NCI-H226 (cell line): Measurements from ENCODE around the gene TSHZ2.
"Not testable (repeated sequence)": the region's sequence is repeated elsewhere in the genome, so short reads cannot be mapped to it uniquely, and the experiment has no call there.

Source experiments
- DNase-seq: peaks from one replicate; pipeline ENCODE4 v3.0.0-alpha.2; 2015

The TSHZ2 gene

DNA sequence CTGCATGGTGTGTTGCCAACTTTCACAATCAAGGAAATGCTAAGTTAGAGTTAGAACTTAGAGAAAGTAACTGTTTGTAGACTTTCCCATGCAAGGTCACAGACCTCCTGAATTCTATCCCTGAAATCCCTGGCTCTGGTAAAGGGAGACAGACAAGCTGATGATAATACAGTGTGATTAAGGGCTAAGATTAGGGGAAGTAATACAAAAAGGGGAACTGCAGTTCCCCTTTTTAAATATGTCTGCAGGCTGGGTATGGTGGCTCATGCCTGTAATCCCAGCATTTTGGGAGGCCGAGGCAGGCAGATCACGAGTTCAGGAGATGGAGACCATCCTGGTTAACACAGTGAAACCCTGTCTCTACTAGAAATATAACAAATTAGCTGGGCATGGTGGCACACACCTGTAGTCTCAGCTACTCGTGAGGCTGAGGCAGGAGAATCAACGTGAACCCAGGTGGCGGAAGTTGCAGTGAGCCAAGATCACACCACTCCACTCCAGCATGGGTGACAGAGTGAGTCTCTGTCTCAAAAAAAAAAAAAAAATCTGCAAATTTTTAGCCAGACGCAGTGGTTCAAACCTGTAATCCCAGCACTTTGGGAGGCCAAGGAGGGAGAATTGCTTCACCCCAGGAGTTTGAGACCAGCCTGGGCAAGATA is 560.6 kb downstream of the TSHZ2 start:
- not testable (repeated sequence) for DNase-seq

DNA sequence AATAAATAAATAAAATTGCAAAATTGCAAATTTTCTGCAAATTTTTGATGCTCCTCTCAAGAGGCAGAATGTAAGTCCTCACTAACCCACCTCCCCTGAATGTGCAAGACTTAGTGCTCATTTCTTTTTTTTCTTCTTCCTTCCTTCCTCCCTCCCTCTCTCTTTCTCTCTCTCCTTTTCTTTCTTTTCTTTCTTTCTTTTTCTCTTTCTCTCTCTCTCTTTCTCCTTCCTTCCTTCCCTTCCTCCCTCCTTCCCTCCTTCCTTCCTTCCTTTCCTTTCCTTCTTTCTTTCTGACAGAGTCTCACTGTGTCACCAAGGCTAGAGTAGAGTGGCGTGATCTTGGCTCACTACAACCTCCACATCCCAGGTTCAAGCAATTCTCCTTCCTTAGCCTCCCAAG is 561.3 kb downstream of the TSHZ2 start:
- no peak for DNase-seq

DNA sequence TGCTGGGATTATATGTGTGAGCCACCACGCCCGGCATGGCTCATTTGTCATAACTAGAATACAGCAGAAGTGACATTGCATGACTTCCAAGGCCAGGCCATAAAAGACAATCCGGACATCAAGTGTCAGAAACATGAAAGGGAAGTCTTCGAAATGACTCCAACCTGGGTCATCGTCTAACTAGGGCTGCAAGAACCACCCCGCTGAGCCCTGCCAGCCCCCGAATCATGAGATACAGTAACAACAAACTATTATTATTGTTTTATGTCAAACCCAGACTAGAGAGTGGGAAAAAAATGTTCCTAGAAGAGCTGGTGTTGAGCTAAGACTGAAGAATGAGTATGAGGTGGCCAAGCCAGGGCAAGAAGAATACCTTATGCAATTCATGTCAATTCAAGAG is 561.9 kb downstream of the TSHZ2 start:
- no peak for DNase-seq

DNA sequence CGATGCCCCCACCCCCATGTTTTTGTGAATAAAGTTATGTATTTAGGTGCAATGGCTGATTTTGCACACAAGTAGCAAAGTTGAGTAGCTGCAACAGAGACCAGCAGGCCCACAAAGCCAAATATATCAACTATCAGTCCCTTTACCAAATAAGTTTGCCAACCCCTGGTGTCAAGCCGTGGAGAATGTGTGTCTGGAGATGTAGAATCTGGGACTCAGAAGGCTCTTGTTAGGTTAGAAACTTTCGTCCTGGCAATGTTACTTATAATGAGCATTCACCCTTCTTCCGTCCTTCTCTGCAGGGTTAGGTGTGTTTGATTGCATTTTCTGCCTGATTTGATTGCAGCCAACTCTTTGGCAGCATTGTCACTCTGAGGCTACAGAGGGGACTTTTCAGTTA is 563.7 kb downstream of the TSHZ2 start:
- no peak for DNase-seq

DNA sequence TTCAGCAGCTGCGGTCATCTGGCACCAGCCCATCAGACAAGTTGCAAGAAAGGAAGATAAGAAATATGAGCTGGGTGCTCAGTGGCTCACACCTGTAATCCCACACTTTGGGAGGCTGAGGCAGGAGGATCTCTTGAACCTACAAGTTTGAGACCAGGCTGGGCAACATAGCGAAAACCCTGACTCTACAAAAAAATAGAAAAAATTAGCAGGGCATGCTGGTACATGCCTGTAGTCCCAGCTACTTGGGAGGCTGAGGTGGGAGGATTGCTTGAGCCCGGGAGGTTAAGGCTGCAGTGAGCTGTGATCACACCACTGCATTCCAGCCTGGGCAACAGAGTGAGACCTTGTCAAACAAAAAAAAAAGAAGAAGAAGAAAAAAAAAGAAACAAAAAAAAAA is 564.2 kb downstream of the TSHZ2 start:
- not testable (repeated sequence) for DNase-seq

DNA sequence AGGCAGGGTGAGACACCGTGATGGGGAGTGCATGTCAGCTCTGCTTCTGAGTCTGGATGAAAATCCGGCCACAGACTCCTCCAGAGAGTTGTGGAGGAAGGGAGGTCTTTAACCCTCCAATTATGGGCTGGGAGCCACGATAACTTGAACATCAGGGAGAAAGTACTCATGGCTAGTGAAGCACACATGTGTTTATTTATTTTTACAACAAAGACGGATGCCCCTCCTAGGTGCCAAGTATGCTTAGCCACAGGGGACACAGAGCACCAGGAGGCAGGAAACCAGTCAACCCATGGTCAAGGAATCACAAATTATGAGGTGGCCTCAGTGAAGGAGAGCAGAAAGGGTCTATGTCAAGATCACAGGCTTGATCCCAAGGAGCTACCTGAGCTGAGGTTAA is 567.4 kb downstream of the TSHZ2 start:
- DNase-seq = no peak
